Measurements from ENCODE around the gene CLC. TPM values are rescaled to one million over a fixed set of nuclear protein-coding genes. Genes with fewer than 3 reads are reported as not detected.
A peak's percentile ranks its signal among the peaks of the same experiment; 100 is the strongest.
"Not testable (repeated sequence)": the region's sequence is repeated elsewhere in the genome, so short reads cannot be mapped to it uniquely, and the experiment has no call there.

Gene CLC
- polyA plus RNA-seq, 4 donors = 0.65 to 5.1 (median 1.6) TPM

DNA sequence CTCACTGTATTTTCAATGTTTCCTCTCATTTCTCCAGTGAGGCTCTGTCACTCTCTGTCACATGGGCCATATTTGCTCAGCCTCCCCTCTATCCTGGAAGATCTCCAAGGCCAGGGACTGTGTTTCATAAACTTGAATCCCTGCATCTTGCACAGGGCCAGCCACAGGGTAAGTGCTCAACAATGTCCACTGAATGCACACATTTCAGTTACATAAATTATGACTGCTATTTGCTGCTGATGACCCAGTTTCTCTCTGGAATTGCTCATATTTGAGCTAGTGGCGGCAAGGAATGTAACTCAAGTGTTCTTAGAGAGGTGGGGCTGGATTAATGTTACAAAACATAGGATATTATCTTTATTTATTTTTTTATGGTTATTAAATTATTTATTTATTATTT, 6.1 kb downstream of the CLC start:
- DNase-seq (ENCODE audit: low read depth in 4 of 4, low spot score in 2 of 4) = no peak

DNA sequence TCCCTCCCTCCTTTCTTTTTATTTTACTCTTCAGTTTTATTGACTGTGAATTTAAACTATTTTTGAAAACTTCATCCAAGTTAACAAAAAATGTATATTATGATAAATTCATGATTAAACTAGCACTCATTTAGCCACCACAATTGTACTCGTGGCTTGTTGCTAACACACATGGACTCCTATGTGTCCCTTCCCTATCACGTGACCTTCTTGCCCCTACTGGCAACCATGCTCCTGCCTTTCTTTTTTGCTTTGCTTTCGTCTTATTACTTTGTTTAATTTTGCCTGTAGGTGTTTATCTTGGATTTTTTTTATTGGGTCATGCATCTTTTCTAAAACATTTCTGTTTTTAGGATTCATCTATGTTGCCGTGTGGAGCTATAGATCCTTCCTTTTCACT, 8.2 kb downstream of the CLC start:
- no peak for DNase-seq (ENCODE audit: low read depth in 4 of 4, low spot score in 2 of 4)

DNA sequence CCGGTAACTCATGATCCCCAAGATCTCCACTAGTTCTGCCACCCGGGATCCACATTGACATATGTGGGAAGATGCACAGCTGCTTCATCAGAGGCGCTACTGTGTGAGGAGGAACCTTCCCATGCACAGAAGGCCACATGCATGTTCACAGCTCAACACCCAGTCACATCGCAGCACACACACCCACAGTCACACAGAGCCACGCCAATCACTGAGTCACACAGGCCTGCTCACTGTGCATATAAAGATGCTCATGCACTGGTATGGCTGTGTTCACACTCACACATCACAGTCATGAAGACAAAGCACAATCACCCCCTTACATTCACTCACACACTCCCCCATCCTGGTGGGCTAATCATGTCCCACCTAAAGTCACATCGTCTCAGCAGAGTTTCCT, 9.8 kb downstream of the CLC start:
- DNase-seq (ENCODE audit: low read depth in 4 of 4, low spot score in 2 of 4) = no peak

DNA sequence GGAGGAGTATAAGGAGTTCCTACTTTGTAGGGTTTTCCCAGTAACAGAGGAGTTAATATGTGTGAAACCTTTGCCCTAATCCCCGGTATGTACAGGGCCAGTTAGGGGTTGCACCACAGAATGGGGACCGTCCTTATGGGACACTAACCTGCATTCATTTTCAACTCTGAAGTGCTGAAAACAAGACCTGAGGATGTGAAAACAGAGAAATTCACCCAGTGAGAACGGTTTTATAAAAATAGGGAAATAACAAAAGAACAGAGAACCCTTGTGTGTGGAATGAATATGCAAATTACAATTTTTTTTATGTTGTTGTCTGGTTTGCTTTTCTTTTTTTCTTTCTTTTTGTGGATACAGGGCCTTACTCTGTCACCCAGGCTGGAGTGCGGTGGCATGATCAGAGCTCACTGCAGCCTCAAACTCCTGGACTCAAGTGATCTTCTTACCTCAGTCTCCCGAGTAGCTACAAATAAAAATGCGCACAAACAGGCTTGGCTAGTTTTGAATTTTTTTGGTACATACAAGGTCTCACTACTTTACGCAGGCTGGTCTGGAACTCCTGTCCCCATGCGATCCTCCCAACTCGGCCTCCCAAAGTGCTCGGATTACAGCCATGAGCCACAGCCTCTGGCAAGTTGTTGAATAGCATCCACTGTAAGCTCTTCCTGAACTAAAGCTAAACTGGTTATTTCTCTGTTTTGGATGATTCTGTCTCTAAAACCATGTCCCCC, 10.6 kb downstream of the CLC start:
- no peak for DNase-seq (ENCODE audit: low read depth in 4 of 4, low spot score in 2 of 4)

DNA sequence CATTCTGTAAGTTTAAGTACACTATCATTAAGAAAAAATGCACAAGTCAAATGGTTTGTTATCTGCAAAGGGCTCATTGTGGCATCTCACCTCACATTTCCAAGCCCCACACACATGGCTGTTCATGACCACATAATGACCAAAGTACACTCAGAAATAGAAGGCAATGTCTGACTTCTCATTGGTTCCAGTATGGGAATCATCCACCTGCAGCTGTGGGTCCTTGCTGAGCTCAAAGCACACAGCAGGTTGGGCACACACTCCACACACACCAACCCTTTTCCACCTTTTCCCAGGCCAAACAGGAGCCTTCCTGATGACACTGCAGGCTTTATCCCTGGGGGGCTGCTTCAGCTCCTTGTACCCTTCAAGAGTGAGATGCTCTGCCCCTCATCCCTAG, 11.8 kb downstream of the CLC start:
- no peak for DNase-seq (ENCODE audit: low read depth in 4 of 4, low spot score in 2 of 4)

DNA sequence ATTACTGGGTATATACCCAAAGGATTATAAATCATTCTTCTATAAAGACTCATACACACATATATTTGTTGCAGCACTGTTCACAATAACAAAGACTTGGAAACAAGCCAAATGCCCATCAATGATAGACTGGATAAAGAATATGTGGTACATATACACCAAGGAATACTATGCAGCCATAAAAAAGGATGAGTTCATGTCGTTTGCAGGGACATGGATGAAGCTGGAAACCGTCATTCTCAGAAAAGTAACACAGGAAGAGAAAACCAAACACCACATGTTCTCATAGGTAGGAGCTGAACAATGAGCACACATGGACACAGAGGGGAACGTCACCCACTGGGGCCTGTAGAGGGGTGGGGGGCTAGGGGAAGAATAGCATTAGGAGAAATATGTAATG, 17.7 kb downstream of the CLC start:
- DNase-seq (ENCODE audit: low read depth in 4 of 4, low spot score in 2 of 4) = not testable (repeated sequence)

DNA sequence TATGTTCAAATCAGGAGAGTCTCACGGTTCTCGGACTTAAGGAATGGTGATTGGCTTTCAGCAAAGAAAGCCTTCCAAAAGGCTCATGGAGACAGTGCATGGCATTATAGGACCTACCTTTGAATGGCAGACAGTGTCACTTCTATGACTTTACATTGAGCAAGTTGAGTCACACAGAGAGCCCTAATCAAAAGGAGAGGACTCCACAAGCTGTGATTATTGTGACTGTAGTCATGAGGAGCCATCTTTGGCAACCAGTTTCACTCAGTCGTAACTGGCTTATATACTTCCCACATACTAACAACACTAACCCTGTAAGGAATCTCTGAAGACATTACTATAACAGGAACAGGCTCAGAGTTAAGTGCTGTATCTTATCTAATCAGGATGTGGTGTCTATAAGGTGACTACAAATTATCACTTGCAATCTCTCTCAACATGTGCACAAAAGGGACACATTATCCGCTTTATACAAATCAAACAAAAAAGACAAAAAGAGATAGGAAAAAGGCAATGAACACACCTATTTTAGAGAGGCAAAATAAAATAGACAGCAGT, 27.4 kb downstream of the CLC start:
- DNase-seq (ENCODE audit: low read depth in 4 of 4, low spot score in 2 of 4) = no peak

DNA sequence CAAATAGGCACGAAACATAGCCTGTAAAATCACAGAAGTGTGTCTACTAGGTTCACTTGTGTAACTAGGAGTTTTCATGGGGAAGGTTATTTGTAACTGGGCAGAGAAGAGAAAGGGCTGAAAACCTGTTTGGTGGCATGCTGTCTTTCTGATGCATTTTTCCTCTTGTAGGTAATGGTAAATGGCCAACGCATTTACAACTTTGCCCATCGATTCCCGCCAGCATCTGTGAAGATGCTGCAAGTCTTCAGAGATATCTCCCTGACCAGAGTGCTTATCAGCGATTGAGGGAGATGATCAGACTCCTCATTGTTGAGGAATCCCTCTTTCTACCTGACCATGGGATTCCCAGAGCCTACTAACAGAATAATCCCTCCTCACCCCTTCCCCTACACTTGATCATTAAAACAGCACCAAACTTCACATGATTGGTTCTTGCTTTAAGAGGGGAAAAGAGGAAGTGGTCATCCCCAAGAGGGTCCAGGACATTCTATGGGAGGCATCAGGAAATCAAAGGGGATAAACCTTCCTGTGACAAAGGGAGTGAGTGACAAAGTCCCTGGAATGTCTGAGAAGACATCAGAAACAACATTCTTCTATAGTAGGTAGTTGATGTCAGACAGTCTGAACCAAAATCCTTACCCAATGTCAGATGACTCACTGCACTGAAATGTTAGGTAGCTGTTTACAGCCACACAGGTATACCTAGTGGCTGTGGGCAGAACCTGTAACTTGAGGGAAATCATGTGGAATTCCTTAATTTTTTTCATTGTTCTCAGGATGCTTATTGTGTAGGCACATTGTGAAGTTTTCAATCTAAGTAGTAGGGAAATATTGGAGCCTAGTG, 28.6 kb downstream of the CLC start:
- DNase-seq (ENCODE audit: low read depth in 4 of 4, low spot score in 2 of 4) = no peak

DNA sequence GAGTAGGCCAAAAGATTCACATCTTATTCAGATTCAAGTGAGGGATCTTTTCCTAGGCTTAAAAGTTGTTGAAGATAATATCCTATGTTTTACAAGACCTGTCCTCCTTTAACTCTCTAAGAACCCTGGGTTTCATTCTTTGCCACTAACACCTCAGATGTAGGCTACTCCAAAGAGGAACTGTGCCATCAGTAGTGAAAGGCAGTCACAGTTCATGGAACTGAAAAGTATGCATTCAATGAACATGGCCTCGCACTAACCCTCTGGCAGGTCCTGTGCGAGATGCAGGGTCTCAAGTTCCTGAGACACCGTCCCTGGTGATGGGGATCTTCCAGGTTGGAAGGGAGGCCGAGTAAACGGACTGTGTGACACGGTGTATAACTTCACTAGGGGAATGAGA, 29.2 kb downstream of the CLC start:
- no peak for DNase-seq (ENCODE audit: low read depth in 4 of 4, low spot score in 2 of 4)

DNA sequence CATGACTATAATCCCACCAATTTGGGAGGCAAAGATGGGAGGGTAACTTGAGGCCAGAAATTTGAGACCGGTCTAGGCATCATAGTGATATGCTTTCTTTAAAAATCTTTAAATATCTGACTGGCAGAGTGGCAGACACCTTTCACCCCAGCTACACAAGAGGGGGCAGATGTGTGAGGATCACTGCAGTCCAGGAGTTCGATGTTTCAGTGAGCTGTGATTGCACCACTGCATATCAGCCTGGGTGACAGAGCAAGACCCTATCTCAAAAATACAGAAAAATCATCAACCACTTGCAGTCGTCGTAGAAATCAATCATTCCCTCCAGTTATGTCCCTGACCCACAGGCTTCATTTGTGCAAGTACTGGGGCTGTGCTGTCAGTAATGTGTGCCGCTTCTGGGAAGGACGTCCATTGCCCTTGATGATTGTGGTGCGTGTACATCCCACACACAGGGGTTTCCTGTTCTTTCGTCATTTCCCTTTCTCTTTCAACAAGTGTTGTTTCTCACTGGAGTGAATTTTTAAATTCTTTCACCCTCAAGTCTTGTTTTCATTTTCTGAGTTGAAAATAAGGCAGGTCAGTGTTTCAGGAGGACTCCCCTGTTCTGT, 32.1 kb downstream of the CLC start:
- DNase-seq (ENCODE audit: low read depth in 4 of 4, low spot score in 2 of 4) = no peak

DNA sequence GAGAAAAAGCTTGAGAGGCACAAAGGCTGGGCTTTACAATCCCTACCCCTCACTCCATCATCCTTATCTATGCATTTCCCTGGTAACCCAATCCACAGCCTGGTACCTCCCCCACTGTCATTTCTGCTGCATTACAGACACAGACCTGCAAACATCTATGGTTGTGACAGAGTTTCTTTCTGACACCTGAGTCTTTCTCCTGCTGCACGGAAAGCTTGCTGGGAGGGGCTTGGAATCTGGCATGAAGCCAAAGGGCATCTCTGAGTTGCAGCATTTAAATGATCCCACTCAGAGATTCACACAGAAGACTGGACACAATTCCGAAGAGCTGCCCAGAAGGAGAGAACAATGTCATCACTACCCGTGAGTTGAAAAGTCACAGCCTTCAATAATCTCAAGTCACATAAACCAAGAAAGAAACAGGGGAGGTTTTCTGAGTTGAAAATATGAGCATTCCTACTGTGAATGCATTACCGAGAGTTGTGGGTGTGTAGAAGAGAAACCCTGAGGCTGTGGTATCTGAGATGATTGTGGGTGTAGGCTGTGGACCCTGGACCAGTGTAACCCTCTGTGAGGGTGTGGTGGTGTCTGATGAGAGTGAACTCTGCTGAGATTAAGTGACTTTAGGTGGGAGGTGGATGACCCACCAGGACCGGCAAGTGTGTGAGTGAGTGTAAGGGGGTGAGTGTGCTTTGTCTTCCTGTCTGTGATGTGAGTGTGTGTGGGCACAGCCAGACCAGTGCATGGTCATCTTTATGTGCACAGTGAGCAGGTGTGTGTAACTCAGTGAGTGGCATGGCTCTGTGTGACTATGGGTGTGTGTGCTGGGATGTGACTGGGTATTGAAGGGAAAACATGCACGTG, 33.4 kb downstream of the CLC start, which contains the start of gene LGALS14:
Gene LGALS14 (plus strand): TSS at position 301 of the 864 bp plus-strand sequence. CDS start 48 bp downstream, at position 349.
- DNase-seq (ENCODE audit: low read depth in 4 of 4, low spot score in 2 of 4) = peak in 2 of 4 donors; percentile 11 to 15

DNA sequence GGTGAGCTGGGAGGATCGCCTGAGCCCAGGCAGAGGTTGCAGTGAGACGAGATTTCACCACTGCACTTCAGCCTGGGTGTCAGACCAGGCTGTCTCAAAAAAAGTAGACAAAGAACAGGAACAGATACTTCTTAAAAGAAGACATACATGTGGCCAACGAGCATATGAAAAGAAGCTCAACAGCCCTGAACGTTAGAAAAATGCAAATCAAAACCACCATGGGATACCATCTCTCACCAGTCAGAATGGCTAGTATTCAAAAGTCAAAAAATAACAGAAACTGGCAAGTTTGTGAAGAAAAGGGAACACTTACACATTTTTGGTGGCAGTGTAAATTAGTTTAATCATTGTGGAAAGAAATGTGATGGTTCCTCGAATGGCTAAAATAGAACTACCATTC, 36.5 kb downstream of the CLC start:
- no peak for DNase-seq (ENCODE audit: low read depth in 4 of 4, low spot score in 2 of 4)

DNA sequence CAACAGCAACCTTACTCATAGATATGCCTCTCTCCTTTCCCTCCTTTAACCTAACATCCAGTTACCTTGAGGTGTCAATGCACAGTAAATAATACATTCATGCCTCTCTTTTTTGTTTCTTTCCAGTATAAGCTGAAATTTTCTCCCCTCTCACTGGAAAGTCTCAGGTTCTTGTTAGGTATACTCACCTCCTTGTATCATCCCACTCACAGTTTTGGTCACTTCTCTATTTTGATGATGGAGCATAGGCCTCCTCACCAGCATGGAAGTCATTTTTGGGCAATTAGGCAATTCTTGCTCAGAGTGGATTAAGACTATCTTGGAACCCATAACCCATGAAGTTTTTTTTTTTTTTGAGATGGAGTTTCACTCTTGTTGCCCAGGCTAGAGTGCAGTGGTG, 39.3 kb downstream of the CLC start:
- no peak for DNase-seq (ENCODE audit: low read depth in 4 of 4, low spot score in 2 of 4)

DNA sequence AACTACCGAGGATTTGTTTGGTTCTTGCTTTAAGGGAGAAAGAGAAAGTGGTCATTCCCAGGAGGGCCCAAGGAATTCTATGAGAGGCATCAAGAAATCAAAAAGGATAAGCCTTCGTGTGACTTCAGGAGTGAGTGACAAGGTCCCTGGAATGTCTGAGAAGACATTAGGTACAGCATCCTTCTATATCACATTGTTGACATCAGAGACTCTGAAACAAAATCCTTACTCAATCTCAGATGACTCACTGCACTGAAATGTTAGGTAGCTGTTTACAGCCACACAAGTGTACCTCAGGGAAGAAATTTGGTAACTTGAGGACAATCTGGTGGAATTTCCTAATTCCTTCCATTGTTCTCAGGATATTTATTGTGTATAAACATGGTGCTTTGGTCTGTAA, 41.4 kb downstream of the CLC start:
- DNase-seq (ENCODE audit: low read depth in 4 of 4, low spot score in 2 of 4) = no peak

DNA sequence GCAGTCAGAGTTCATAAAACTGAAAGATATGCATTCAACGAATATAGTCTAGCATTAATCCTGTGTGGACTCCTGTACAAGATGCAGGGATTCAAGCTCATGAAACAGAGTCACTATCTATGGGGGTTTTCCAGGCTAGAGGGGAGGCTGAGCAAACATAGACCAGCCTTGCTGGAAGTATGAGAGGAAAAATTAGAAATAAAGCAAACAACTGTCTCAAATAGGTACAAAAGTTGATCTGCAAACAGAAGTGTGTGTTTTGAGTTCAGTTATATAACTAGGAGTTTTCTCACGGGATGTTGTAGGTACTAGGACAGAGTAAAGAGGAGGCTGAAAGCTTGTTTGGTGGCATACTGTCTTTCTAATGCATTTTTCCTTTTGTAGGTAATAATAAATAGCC, 42.1 kb downstream of the CLC start:
- DNase-seq (ENCODE audit: low read depth in 4 of 4, low spot score in 2 of 4) = no peak

DNA sequence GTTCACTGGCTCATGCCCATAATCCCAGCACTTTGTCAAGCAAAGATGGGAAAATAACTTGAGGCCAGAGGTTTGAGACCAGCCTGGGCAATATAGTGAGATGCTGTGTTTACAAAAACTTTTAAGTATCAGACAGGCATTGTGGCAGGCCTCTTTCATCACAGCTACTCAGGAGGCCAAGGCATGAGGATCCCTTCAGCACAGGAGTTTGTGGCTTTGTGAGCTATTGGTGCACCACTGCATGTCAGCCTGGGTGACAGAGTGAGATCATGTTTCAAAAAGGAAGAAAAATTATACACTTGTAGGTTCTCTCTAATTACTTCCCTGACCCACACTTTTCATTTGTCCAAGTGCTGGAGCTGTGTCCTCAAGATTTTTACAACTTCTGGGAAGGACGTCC, 45.0 kb downstream of the CLC start:
- no peak for DNase-seq (ENCODE audit: low read depth in 4 of 4, low spot score in 2 of 4)

DNA sequence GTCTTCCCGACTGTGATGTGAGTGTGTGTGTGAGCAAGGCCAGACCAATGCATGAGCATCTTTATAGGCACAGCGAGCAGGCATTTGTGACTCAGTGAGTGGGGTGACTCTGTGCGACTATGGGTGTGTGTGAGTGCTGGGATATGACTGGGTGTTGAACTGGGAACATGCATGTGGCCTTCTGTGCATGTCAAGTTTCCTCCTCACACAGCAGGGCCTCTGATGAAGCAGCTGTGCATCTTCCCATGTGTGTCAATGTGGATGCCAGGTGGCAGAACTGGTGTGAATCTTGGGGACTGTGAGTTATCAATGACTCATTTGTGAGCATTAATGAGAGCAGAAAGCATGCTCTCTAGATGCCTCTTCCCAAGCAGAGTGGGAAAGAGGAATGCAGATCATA, 45.7 kb downstream of the CLC start:
- no peak for DNase-seq (ENCODE audit: low read depth in 4 of 4, low spot score in 2 of 4)

DNA sequence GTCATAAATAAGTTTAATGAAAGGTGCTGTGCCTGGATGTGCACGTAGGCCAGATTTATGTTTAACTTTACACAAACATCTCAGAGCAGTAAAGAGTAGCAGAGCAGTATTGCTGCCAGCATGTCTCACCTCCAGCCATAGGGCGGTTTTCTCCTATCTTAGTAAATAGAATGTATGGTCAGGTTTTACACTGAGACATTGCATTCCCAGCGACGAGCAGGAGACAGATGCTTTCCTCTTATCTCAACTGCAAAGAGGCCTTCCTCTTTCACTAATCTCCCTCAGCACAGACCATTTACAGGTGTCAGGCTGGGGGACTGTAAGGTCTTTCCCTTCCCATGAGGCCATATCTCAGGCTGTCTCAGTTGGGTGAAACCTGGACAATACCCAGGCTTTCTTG, 49.2 kb downstream of the CLC start:
- not testable (repeated sequence) for DNase-seq (ENCODE audit: low read depth in 4 of 4, low spot score in 2 of 4)

DNA sequence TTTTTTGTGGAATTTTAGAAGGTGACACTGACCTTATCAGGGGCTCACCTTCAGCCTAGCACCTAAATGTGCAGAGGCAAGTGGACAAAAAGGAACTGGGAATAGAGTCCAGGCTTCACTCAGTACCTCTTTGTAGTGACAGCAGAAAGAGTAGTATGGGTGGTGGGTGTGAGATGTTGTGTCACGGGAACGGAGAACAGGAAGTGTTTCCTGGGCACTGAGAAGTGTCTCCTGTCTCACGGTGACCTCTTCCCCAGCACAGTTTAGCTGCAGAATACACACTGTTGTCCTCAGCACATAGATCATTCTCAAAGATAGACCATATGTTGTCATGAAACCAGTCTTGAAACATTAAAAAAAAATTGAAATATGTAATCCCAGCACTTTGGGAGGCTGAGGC, 51.1 kb downstream of the CLC start:
- no peak for DNase-seq (ENCODE audit: low read depth in 4 of 4, low spot score in 2 of 4)

DNA sequence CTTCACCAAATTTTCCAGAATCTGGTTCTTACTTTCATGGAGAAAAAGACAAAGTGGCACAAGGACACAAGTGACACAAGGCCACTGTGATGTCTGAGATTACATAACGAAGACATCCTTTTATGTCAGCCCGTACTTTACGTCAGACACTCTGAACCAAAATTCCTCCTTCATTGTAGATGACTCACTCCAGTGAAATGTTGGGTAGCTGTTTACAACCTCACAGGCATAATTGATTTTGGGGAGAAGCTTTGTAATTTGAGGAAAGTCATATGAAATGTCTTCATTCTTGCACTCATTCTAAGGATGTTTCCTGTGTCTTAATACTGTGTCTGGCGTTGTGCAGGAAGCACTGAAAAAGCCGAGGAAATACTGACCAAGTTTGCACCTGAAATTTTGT, 53.6 kb downstream of the CLC start:
- DNase-seq (ENCODE audit: low read depth in 4 of 4, low spot score in 2 of 4) = no peak
